Esophagus muscularis mucosa (tissue), 3 donors: Measurements from ENCODE around the gene APOL2.

Experiments used
- CTCF ChIP-seq, 3 experiments: fragments of 200-600 bp in 2 of 3; fragments of 450-650 bp in 1 of 3; sonication (generic) in 2 of 3; IDR thresholded peaks; one replicate each; pipeline ENCODE4 v1.5.1; 2017 to 2019; ENCODE audit warnings: antibody characterized with exemption in 3 of 3, mild to moderate bottlenecking in 2 of 3, moderate library complexity in 1 of 3
- POLR2A ChIP-seq: fragments of 450-650 bp; IDR thresholded peaks from one replicate; pipeline ENCODE4 v1.6.1; 2017; ENCODE audit warnings: antibody characterized with exemption, moderate library complexity, mild to moderate bottlenecking, low read depth

GRCh38 chr22:36182056-36182455, 57.3 kb downstream of the APOL2 start:
- TF ChIP-seq CTCF (IDR thresholded peaks at IDR 0.05) (no peak), POLR2A (no peak)
